ENCODE data around the gene S100G.
"Not testable (repeated sequence)": the region's sequence is repeated elsewhere in the genome, so short reads cannot be mapped to it uniquely, and the experiment has no call there.

The S100G gene

GRCh38 chrX:16649858-16650257 is at the start of gene S100G:
Gene S100G (plus strand): TSS chrX:16650158. CDS start chrX:16651007, 849 bp downstream.
- DNase-seq = no peak

GRCh38 chrX:16601885-16602284 is 48.1 kb upstream of the S100G start:
- DNase-seq = no peak

GRCh38 chrX:16603235-16603634 is 46.7 kb upstream of the S100G start:
- not testable (repeated sequence) for DNase-seq

GRCh38 chrX:16603822-16604221 is 46.1 kb upstream of the S100G start:
- DNase-seq = no peak

GRCh38 chrX:16604337-16604736 is 45.6 kb upstream of the S100G start:
- DNase-seq = no peak

- no peak for DNase-seq
These were observed 43.7 kb upstream of the S100G start for GRCh38 chrX:16606142-16606720.

GRCh38 chrX:16610121-16610621 is 39.8 kb upstream of the S100G start:
- no peak for DNase-seq

- DNase-seq = not testable (repeated sequence)
These were observed 39.3 kb upstream of the S100G start for GRCh38 chrX:16610654-16611053.

- no peak for DNase-seq
These were observed 37.6 kb upstream of the S100G start for GRCh38 chrX:16612257-16612897.

GRCh38 chrX:16617382-16617781 is 32.6 kb upstream of the S100G start:
- DNase-seq = no peak

GRCh38 chrX:16618422-16618821 is 31.5 kb upstream of the S100G start:
- DNase-seq = no peak

- no peak for DNase-seq
These were observed 30.9 kb upstream of the S100G start for GRCh38 chrX:16619024-16619423.

- DNase-seq = not testable (repeated sequence)
These were observed 21.4 kb upstream of the S100G start for GRCh38 chrX:16628511-16628910.

- no peak for DNase-seq
These were observed 20.9 kb upstream of the S100G start for GRCh38 chrX:16628946-16629595.

- no peak for DNase-seq
These were observed 20.0 kb upstream of the S100G start for GRCh38 chrX:16629909-16630308.

GRCh38 chrX:16633754-16634153 is 16.2 kb upstream of the S100G start:
- DNase-seq = no peak

GRCh38 chrX:16635040-16635439 is 14.9 kb upstream of the S100G start:
- DNase-seq = no peak

- no peak for DNase-seq
These were observed 14.4 kb upstream of the S100G start for GRCh38 chrX:16635596-16635995.

- no peak for DNase-seq
These were observed 11.4 kb upstream of the S100G start for GRCh38 chrX:16638533-16638932.

- no peak for DNase-seq
These were observed 10.0 kb upstream of the S100G start for GRCh38 chrX:16639966-16640365.

- DNase-seq = no peak
These were observed 9.1 kb upstream of the S100G start for GRCh38 chrX:16640823-16641222.

GRCh38 chrX:16643176-16643575 is 6.8 kb upstream of the S100G start:
- DNase-seq = no peak

- no peak for DNase-seq
These were observed 3.4 kb upstream of the S100G start for GRCh38 chrX:16646366-16647138.
